ENCODE measurements around the gene PGD.

- TF ChIP-seq CTCF (IDR thresholded peaks at IDR 0.05) (no peak), JUN (IDR thresholded peaks at IDR 0.05) (no peak), USF2 (IDR thresholded peaks at IDR 0.05) (no peak)
Measured at GRCh38 chr1:10389271-10389973, 9.4 kb upstream of the PGD start.

All from A549 (cell line).